ENCODE data around the gene MBNL1.
A peak's percentile ranks its signal among the peaks of the same experiment; 100 is the strongest.

The MBNL1 gene

GRCh38 chr3:152447511-152447910 is 178.8 kb downstream of the MBNL1 start:
- no peak overlapping the region for H3K4me3 ChIP-seq (ENCODE audit: low read depth, low read length)
- no peak for DNase-seq (ENCODE audit: low read depth)

DNA sequence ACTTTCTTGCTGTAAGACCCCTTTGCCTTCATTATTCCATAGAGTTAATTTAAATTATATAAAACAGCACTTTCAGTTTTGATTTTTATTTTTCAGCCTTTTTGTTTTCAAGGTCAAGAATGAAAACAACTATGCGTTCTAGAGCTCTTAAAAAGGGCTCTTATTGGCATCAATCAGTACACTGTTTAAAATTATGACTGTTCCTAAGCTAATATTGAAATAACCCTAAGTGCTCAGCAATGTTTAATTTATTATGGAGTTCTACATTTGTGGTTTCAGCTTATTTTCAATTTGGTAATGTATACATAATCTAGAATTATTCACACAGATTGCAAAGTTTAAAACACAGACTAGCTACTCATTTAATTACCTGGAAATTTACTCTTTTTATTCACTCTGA is 179.4 kb downstream of the MBNL1 start:
- no peak overlapping the region for H3K4me3 ChIP-seq (ENCODE audit: low read depth, low read length)
- DNase-seq (ENCODE audit: low read depth): no peak

DNA sequence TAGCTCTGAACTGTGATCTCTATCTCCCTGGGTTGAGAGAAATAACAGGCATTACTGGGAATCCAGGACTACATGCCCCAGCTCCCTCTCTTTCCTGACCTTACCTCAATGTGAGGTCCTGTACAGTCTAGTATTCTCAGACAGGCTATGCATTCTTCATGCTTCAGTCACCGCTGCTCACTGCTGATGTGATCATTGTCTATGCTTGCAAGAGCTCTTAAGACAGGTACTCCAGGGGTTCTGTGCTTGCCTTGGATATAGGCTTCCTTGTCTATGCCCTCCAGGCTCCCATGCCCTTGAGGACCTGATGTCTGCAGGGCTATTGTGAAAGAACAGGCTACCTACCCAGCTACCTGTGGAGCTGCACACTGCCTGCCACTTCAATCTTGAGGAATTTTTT is 183.6 kb downstream of the MBNL1 start:
- no peak overlapping the region for H3K4me3 ChIP-seq (ENCODE audit: low read depth, low read length)
- DNase-seq (ENCODE audit: low read depth): no peak

DNA sequence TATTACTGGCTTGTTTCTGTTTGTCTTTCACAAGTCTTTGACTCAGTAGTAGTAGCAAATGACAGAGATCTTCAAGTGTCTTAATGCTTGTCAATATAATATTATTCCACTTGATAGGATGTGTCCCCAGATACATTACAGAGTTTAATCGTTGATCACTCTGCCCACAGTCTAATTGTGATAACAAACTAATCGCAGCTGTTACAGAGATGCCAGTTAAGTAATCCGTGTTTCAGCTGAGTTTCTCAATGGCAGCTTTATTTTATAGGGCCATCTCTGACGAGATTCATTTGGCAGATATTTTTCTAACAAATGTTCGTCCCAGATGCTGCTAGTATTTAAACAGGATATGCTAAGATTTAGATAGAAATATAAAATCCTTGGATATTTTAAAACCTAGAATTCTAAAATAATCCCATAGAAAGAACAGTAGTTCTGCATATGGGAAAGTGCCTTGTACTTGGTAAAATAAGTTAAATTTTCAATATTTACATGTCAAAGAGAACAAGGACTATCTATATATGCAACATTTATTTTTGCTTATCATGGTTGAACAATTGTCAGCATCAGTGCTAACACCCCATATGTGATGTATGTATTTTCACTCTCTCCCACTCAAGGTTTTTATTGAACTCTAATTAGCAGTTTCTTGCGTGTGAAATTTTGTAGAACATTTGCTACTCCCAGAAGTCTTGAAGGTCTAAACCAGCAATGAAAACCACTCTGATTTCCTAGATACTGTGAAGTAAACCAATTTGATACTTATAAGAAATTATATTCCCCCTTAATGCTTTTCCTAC is 185.5 kb downstream of the MBNL1 start:
- no peak for DNase-seq (ENCODE audit: low read depth)
- no peak overlapping the region for H3K4me3 ChIP-seq (ENCODE audit: low read depth, low read length)

- no peak for DNase-seq (ENCODE audit: low read depth)
These were observed 187.3 kb downstream of the MBNL1 start for GRCh38 chr3:152455989-152456388.

DNA sequence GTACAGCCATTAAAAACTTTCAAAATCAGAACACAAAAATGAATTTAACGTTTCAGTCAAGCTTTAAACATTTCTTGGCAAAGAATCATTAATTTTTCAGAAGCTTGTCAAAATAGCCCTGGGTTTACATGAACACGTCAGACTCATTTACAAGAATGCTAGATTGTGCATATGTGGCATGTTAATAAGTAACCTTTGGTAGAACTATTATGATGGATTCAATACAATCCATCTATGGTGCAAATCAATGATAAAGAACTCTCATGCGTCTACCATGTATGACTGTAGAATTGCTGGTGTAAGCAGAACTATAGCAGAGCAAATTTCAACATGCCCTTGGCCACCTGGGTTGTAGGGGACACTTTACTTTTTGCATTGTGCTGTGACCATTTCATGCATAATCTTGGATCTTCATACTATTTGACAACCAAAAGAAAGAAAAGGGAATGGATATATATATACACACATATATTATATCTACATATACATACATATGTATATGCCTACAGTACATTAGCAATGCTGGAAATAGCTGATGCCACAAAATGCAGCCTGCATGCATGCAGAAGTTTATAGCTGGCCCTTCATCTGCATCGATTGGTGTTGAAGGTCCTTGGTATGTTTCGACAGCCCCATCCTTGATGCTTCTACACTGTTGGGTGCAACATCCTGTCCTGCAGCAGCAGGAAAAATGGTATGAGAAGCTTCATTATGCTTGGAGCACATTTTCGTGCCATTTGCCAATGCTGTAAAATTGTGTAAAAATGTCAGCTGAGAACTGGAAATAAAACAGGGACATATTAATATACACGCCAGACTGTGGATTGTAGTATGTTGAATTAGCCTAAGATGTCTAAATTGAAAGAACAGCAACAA is 189.0 kb downstream of the MBNL1 start:
- no peak for DNase-seq (ENCODE audit: low read depth)
- H3K4me3 ChIP-seq (ENCODE audit: low read depth, low read length): no peak overlapping the region

More at GRCh38 chr3:152455989-152456388, 187.3 kb downstream of the MBNL1 start:
- H3K4me3 ChIP-seq (ENCODE audit: low read depth, low read length): no peak overlapping the region

DNA sequence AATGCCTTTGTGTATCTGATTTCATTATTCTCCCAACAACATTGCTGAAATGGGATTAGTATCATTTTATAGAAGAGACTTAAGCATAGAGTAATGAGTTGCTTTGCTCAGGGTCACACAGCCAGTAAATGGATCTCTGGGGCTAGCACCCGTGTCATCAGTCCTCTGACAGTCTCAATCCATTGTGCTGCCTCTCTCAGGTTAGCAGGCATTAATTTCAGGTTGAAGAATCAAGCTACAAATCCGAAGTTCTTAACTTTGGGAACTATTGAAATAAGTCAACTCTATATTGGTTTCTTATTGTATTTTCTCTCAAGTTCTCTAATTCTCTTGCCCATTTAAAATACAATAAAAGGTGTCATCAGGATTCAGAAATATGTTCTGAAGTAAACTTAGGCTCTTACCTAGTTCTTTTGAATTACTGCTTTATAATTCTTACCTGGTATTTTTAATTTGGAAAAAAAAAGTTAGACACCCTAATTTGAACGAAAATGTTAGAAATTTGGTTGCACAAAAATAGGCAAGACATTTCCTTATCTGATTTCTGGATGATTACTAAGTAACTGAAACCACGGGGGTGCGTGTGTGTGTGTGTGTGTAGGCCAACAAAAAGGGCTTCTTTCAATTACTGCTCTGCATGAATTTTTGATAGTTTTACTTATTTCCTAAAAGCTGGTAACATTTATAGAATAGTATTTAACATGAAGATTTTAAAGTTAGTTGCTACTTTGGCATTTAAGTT is 189.8 kb downstream of the MBNL1 start:
- no peak overlapping the region for H3K4me3 ChIP-seq (ENCODE audit: low read depth, low read length)
- DNase-seq (ENCODE audit: low read depth): no peak

- H3K4me3 ChIP-seq (ENCODE audit: low read depth, low read length): no peak overlapping the region
- DNase-seq (ENCODE audit: low read depth): no peak
These were observed 190.4 kb downstream of the MBNL1 start for GRCh38 chr3:152459118-152459515.

GRCh38 chr3:152459572-152459971 is 190.8 kb downstream of the MBNL1 start:
- no peak overlapping the region for H3K4me3 ChIP-seq (ENCODE audit: low read depth, low read length)
- no peak for DNase-seq (ENCODE audit: low read depth)

GRCh38 chr3:152460936-152461335 is 192.2 kb downstream of the MBNL1 start:
- DNase-seq (ENCODE audit: low read depth): no peak
- H3K4me3 ChIP-seq (ENCODE audit: low read depth, low read length): no peak overlapping the region

GRCh38 chr3:152461460-152461859 is 192.7 kb downstream of the MBNL1 start:
- DNase-seq (ENCODE audit: low read depth): no peak
- H3K4me3 ChIP-seq (ENCODE audit: low read depth, low read length): no peak overlapping the region

- DNase-seq (ENCODE audit: low read depth): peak; percentile 49
- no peak overlapping the region for H3K4me3 ChIP-seq (ENCODE audit: low read depth, low read length)
These were observed 198.1 kb downstream of the MBNL1 start for GRCh38 chr3:152466784-152467183.

DNA sequence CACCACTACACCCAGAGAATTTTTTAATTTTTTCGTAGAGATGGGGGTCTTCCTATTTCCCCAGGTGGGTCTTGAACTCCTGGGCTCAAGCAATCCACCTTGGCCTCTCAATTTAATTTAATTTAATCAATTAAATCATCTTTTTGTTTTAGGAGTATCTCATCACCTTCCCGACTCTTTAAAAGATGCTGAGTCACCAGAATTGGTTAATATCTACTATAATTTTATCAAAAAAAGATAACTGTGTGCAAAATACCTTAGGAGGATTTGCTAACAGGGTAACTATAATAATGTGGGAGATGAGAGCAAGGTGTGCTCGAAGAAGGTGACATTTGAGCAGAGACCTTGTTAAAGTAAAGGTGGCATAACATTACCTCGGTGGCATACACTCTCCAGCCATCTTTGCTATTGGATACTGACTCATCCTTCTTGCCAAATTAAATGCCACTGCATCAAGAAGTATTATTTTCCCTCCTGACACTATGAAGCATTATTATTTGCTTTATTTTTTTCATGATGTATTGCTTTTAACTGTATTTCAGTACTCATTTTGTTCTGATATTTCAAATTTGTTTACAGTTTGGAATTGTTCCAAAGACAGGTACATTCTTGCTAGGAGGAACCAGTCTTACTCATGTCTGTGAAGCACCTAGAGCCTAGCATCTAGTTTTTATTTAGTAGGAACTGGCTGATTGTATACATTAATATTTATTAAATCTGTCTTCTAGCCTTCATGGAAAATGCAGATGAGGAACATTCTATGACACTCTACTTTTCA is 200.7 kb downstream of the MBNL1 start:
- DNase-seq (ENCODE audit: low read depth): no peak
- H3K4me3 ChIP-seq (ENCODE audit: low read depth, low read length): no peak overlapping the region

DNA sequence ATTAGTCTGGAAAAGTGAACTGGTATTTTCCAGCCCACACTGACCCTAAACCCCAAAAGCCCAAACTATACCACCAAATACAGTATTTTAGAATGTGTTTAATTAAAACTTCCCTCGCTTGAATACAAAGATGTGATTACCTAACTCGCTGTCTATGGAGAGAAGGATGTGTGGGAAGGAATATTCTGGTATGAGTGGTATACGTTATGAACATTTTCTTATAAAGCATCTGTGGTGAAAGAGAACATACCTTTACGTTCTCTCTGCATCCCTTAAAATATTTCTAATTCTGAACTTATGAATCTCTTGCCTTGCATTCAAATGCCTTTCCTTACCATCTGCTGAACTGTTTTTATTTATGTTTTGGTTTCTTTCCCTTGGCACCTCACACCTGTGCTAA is 201.4 kb downstream of the MBNL1 start:
- no peak for DNase-seq (ENCODE audit: low read depth)
- no peak overlapping the region for H3K4me3 ChIP-seq (ENCODE audit: low read depth, low read length)

GRCh38 chr3:152470893-152471292 is 202.2 kb downstream of the MBNL1 start:
- no peak for DNase-seq (ENCODE audit: low read depth)
- H3K4me3 ChIP-seq (ENCODE audit: low read depth, low read length): no peak overlapping the region

GRCh38 chr3:152471814-152472671 is 203.3 kb downstream of the MBNL1 start:
- H3K4me3 ChIP-seq (ENCODE audit: low read depth, low read length): no peak overlapping the region
- peak; percentile 10 for DNase-seq (ENCODE audit: low read depth)

DNA sequence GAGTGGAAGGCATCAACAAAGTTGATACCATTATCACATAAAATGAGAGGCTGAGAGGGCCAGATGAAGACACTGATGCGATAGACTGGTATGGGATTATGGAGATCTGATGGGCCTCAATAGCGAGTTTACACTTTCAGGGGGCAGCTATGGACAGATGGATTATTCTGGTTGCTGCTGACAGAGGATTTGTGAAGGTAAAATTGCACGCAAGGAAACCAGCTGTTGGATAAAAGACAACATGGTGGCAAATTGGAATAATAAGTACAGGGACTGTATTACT is 203.9 kb downstream of the MBNL1 start:
- no peak overlapping the region for H3K4me3 ChIP-seq (ENCODE audit: low read depth, low read length)
- DNase-seq (ENCODE audit: low read depth): no peak

DNA sequence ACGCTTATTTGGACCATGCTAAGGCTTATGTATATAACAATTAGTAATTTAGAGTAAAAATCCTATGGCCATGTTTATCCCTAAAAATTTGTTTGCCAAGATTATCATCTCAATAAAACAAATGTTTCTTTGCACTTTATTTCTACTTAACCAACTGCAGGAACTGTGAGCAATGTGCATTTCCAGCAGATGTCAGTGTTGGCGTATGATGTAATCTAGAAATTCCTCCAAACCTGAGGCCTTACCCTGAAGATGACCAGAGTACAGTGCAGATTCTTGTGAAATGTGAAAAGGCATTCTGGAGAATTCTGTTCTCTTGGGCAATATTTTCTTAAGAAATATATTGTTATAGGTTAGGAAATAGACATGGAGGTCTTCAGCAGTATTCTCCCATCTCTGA is 205.9 kb downstream of the MBNL1 start:
- DNase-seq (ENCODE audit: low read depth): peak; percentile 69
- no peak overlapping the region for H3K4me3 ChIP-seq (ENCODE audit: low read depth, low read length)

GRCh38 chr3:152477422-152477821 is 208.7 kb downstream of the MBNL1 start:
- no peak for DNase-seq (ENCODE audit: low read depth)
- no peak overlapping the region for H3K4me3 ChIP-seq (ENCODE audit: low read depth, low read length)

Measured in skeletal muscle cell (primary cell).